Dedifferentiated amniotic fluid mesenchymal stem cell (primary cell): ENCODE results near the gene C4orf50.

Source experiments
- DNase-seq: peaks from one replicate; pipeline ENCODE4 v3.0.0-alpha.2; 2016; ENCODE audit errors: extremely low spot score

Gene C4orf50

DNA sequence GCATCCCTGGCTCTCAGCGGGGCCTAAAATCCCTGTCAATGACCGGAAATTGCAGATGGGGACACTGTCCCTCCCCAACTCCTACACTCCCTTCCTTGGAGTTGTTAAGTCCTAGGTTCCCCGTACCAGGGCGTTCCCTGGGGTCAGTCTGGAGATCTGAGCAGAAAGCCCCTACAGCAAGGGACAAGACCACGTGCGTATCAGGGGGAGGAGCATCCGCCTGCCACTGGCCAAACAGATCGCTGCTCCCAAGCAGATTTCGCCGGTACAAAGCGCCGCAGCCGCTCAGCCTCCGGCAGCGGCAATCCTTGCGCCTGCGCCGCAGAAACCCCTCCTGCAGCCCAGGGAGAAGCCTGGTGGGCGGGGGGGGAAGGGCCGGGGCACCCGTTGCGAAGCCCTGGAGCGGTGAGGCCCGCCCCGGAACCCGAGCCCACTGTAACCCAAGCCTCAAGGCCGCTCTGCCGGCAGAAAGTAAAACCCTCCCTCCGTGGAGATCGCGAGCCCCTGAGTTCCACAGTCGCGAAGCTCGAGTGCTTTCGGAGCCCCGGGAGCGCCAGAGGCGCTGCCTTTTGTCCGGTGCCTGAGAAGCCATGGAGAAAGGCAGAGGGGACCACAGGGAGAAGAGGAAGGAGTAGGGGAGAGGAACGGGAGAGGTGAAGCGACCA, 128.0 kb downstream of the C4orf50 start:
- DNase-seq, result no peak

DNA sequence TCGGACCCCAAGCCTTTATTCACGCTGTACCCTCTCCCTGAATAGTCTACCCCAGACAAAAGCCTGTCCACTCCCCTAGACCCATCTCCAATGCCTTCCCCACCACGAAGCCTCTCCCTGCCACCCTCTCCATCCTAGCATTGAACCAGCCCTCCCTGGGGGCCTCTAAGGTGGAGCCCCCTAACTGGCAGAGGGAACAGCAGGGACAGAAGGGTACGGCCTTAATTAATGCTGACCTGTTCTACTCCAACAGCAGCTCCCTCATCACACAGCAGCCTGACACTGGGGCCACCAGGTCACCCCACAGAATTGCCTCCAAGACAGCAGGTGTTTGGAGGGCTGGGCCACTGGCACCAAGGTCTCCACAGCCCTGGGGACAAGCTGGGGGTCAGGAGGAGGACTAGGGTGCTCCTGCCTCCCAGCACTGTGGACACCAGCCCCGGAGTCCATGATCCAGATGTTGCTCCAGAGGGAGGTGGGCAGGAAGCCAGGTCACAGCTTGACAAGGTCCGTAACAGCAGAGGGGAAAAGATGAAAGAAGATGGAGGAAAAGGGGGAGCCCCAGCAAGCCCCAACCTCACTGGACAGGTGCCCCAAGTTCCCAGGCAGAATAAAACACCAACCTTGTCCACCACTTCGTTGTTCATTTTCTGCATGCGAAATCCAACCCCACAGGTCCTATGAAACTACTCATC, 129.1 kb downstream of the C4orf50 start:
- DNase-seq, result no peak

- no peak for DNase-seq
Measured at GRCh38 chr4:5888222-5889001, 129.8 kb downstream of the C4orf50 start.

GRCh38 chr4:5887361-5888221, 130.6 kb downstream of the C4orf50 start:
- DNase-seq, result no peak

DNA sequence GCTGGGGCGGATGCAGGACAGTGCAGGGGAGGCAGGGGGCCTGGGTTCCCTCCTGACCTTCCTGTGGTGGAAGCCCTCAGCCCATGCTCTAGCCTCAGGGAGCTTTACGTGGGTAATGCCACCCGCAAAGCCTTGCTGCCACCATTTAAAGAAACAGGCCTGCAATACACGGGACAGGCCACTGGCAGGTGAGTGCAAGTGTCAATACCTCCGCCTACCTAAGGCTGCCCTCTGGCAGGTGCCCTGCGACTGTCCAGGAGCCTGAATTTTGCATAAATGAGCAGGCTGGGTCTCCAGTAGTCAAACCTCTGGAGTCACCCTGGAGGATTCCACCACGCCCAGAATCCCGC, 131.2 kb downstream of the C4orf50 start:
- no peak for DNase-seq

GRCh38 chr4:5885733-5886132, 132.5 kb downstream of the C4orf50 start:
- no peak for DNase-seq

GRCh38 chr4:5884796-5885195, 133.4 kb downstream of the C4orf50 start:
- DNase-seq, result no peak

GRCh38 chr4:5883916-5884315, 134.3 kb downstream of the C4orf50 start:
- DNase-seq, result no peak

DNA sequence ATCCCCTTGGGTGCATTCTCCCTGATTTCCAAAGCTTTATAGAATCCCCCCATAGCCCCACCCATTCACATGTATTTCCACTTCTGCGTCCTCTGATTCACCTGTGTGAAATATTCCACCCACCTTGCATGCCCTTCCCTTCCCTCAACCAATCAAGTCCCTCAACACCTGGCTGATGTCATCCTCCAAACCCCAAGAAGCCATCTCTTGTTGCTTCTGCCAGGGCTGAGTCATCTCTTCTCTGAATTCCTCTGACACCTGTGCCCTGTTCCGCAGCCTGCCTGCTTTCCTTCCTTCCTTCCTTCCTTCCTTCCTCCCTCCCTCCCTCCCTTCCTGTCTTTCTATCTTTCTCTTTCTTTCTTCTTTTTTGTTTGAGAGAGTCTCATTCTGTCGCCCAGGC, 135.3 kb downstream of the C4orf50 start:
- no peak for DNase-seq

DNA sequence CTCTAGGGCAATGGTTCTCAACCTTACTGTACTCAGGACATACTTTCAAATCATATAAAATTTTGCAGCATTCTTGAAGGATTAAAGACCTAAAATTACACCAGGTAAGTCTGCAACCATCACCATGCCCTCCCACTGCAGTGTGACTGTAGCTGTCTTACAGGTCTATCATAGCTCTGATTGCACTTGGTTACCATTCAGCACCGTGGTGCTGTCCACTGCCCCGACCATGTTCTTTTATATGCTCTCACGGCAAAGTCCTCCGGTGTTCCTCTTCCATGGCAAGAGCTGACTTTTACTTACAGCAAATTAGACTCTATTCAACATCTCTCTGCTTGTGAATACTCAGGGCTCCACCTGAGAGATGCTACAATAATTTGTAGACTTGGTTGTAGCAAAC, 136.9 kb downstream of the C4orf50 start:
- DNase-seq, result no peak

DNA sequence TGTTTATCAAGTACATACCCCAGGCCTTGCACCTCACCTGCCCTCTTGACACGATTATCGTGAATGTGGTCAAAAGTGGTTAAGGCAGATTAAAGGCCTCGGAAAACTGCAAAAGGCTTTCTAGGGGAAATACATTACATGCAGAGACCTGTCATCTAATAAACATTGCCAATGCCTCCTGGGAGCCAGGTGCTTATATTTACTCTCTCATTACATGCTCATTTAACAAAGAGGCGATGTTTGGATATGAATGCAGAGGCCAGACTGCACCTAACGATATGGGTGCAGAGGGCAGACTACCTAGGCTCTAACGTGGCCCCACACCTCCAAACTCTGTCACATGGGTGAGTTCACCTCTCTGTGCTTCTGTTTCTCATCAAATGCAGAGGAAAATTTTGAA, 139.9 kb downstream of the C4orf50 start:
- no peak for DNase-seq

GRCh38 chr4:5877392-5877791, 140.8 kb downstream of the C4orf50 start:
- no peak for DNase-seq

GRCh38 chr4:5874811-5875449, 143.3 kb downstream of the C4orf50 start:
- peak; percentile 36 for DNase-seq

DNA sequence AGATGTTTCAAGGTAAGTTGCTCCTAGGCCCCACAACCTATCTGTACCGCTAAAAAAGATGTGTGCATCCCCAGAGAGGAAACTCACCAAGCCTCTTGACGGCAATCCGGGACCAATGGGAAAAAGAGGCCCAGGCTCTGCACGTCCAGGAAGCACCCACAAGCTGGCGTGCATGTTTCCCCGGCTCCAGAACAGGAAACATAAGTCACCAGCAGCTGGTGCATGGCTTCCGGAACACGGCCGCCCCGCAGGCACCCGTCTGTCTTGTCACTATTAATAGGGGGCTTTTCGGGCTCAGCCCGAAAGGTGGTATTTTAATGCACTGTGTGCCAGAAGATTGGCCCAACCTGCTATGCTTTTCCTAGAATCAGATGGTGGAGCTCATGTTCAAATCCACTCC, 147.5 kb downstream of the C4orf50 start:
- DNase-seq, result no peak

DNA sequence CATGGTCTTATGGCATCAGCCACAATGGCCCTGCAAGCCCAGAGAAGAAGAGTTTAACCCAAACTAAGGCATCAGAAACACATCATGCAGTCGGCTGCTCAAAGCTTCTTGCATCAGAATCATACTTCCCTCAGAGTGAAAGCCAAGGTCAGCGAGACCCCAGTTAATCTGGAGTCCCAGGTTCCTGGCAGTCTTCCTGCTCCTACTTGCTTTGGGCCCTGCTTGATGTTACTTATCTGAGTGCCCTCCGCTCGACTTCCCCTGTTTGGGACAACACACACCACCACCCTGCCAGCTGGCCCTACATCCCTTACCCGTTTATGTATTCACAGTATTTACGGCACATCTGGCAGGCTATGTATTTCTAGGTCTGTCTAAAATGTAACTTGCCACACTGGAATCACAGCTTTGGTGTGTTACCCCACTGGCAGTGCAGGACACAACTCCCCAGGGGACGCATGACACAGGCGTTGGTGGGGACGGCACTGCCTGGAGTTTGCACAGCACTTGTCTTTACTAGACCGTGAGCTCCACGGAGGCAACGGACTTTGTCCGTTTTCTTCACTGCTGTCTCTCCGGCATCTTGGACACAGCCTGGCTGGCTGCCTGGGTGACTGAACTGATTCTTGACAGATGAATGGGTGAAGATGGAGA, 148.1 kb downstream of the C4orf50 start:
- DNase-seq, result no peak

DNA sequence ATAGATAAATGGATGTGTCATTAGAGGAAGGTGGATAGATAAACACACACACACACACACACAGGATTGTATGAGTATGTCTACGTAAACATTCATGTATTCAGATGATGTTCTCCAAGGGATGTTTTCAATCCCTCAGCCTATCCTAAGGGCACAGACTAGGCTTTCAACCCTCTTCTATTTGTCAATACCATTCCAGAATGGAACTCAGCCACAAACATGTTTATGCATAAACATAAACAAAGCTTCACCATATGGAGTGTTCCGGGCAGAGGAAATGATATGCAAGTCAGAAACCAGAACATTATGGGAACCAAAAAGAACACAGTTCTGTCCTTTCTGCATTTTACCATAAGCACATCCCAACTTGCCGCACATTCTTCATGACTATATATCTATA, 150.4 kb downstream of the C4orf50 start:
- DNase-seq, result no peak

- DNase-seq, result no peak
Measured at GRCh38 chr4:5866841-5867813, 151.1 kb downstream of the C4orf50 start.

DNA sequence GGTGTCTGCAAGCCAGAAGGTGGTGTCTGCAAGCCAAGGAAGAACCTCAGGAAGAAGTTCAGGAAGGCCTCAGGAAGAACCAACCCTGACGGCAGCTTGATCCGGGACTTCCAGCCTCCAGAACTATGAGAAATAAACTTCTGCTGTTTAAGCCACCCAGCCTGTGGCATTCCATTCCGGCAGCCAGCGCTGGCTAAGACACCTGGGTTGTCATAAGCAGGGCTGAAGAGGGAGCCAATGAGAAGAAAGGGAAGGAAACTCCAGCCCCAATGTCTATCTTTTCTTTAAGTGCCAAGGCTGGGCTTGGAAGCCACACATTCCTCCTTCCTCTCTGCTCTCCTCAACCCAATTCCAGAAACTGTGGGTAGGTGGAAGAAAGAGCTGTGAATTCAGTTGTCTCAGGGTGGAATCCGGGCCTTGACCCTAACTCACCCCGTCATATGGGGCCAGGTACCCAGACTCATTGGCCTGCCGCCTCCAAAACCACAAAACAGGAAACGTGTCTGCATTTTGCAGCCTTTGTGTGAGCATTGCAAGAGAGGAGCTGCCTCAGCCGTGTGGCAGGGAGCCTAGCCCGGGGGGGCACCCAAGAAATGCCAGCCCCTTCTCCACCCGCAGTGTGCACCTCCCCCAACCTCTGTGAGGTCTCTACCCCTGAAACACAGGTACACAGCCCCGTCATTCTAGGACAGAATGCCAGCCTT, 152.2 kb downstream of the C4orf50 start:
- DNase-seq, result no peak

DNA sequence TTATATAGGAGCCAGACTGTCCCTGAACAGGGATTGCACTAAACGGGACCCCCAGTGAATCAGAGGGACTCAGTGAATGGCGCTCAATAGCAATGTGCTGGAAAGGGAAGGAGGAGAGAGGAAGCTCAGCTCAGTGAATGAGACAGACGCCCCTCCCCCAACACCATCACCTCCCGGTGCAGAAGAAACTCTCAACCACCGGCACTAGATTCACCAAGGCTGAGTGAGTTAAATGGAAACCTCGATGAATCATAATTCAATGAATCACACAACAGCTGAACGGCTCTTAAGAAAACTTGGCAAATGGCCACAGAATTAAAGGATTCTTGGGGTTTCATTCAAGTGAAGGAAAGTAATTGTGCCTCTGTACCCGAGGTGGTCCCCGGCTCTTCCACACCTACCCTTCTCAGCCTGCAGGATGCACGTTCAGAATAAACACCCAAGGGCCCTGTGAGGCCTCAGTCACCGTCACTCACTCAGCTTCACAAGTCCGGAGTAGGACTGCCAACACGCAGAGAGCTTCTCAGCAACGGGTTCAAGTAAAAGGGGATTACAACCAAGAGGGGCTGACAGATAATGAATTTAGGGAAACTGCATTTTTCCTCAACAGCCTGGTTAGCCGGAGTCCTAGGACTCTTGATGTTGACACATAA, 154.6 kb downstream of the C4orf50 start:
- peak; percentile 46 for DNase-seq
